Heart left ventricle (tissue), 16 donors: ENCODE measurements around the gene SPEM3. TPM values are rescaled to one million over a fixed set of nuclear protein-coding genes. Genes with fewer than 3 reads are reported as not detected.

ENCODE experiments used
- ATAC-seq, 4 donors: fragments of 200-7000 bp; cut with Tn5 transposase; one replicate each; pipeline ENCODE4 v1.9.1; 2020 to 2022; ENCODE audit warnings: moderate library complexity in 4 of 4, mild to moderate bottlenecking in 3 of 4, moderate number of reproducible peaks in 1 of 4
- DNase-seq, 5 donors: peaks; one replicate each; pipeline ENCODE4 v3.0.0-alpha.2; 2020
- H3K27ac ChIP-seq, 12 donors: fragments of 200-600 bp; sonication (generic) in 4 of 12; one replicate each; pipeline versions ENCODE4 v1.5.0 to v1.8.0; 2016 to 2022; ENCODE audit warnings: mild to moderate bottlenecking in 2 of 12
- H3K27me3 ChIP-seq, 9 donors: fragments of 200-600 bp; sonication (generic) in 2 of 9; one replicate each; pipeline versions ENCODE4 v1.5.1 to v1.8.0; 2016 to 2022; ENCODE audit warnings: mild to moderate bottlenecking in 3 of 9
- H3K36me3 ChIP-seq, 9 donors: fragments of 200-600 bp; sonication (generic) in 2 of 9; one replicate each; pipeline versions ENCODE4 v1.5.0 to v1.8.0; 2018 to 2022; ENCODE audit warnings: mild to moderate bottlenecking in 2 of 9
- H3K4me1 ChIP-seq, 12 donors: fragments of 200-600 bp; sonication (generic) in 4 of 12; one replicate each; pipeline versions ENCODE4 v1.5.0 to v1.8.0; 2016 to 2022; ENCODE audit warnings: mild to moderate bottlenecking in 3 of 12
- H3K4me3 ChIP-seq, 12 donors: fragments of 200-600 bp; sonication (generic) in 4 of 12; one replicate each; pipeline versions ENCODE4 v1.5.0 to v1.8.0; 2017 to 2022; ENCODE audit warnings: mild to moderate bottlenecking in 9 of 12, moderate library complexity in 4 of 12
- H3K9me3 ChIP-seq, 12 donors: fragments of 200-600 bp; sonication (generic) in 4 of 12; one replicate each; pipeline versions ENCODE4 v1.5.0 to v1.8.0; 2016 to 2022; ENCODE audit warnings: mild to moderate bottlenecking in 1 of 12
- CTCF ChIP-seq, 12 donors: fragments of 200-600 bp; sonication (generic) in 4 of 12; IDR thresholded peaks; one replicate each; pipeline versions ENCODE4 v1.5.0 to v1.8.0; 2018 to 2022; ENCODE audit warnings: antibody characterized with exemption in 12 of 12, mild to moderate bottlenecking in 5 of 12
- POLR2A ChIP-seq, 2 donors: fragments of 450-650 bp; IDR thresholded peaks; one replicate each; pipeline ENCODE4 v1.6.1; 2017; ENCODE audit warnings: antibody characterized with exemption in 2 of 2, mild to moderate bottlenecking in 2 of 2, moderate library complexity in 2 of 2
- WGBS, 4 donors: extraction: QIAGEN DNeasy Blood & Tissue Kit in 2 of 4; methylation state at CpG; one replicate each; pipeline versions ENCODE4 v1.1.5 to v1.1.7; 2013 to 2018; 5-methylcytosine and 5-hydroxymethylcytosine counted together
- intact Hi-C, 10 donors: fragments of 100-400 bp; cut with DNase I; formaldehyde crosslinking; loops; one replicate each; pipeline versions ENCODE4 v1.11.1 to v1.14.2; 2022
- polyA plus RNA-seq, 2 donors: library from polyadenylated mRNA; stranded (reverse); fragments of 200-250 nt; gene quantifications; one replicate each; pipeline ENCODE4 v1.2.3, GENCODE V29; 2013
- total RNA-seq, 9 donors: library from RNA; depleted of rRNA in 2 of 9; stranded (reverse); fragments of >200 nt in 2 of 9; fragmentation: NEBNext Ultra II Directional in 3 of 9; extraction: Animal tissue kit (Norgen Biotek cat#: 25700) in 3 of 9; gene quantifications; one replicate each; pipeline versions ENCODE4 v1.1.0 to v1.2.4, GENCODE V29; 2016 to 2023
- donor health status: ischemic (EF 13 %, LVEDD 7.1; RV severe dilation, severe dysfunction).
- donor health status: healthy with polysubstance abuse.
- donor health status: DM: no; HTN: yes; CAD: no.
- donor health status: DM: no; HTN: no; CAD: no.
- donor health status: ischemic (EF 25% LVEDD 6.9; RV normal size, moderate dysfunction).
- donor health status: ischemic (EF 25% LVEDD 5.7; RV mildly dilated, moderate dysfunction).
- donor health status: healthy.
- donor health status: DM: yes; HTN: yes; CAD: no.
- donor health status: ischemic (EF 35%, LVEDD 5.7; RV mildly dilated, moderate dysfunction).
- donor health status: nonischemic (EF 11% LVEDD 7.7; RV severe dilation, severe dysfunction).
- donor health status: DM: yes; HTN: yes; CAD: no.
- donor health status: PGD.
- donor health status: ischemic (EF 29% LVEDD 5.4; RV normal size, mild dysfunction).
- donor health status: nonischemic (EF 23%, LVEDD 6.1; RV moderate dilation, normal function).

SPEM3 gene
- total and polyA plus RNA-seq, 11 donors: not detected

- peaks cover 0 to 48% (median 31%) of the 10 kb centered on the region in 9 donors for H3K36me3 ChIP-seq
- H3K9me3 ChIP-seq: no peaks in the 10 kb centered on the region
- 77 to 82% (median 79%) methylated on average over 36 to 42 of the region's 42 CpGs for WGBS, 4 donors
- peaks cover 0 to 27% (median 17%) of the 10 kb centered on the region in 12 donors for H3K4me1 ChIP-seq
- H3K4me3 ChIP-seq: peak overlapping the region in 11 of 12 donors; percentile 76 to 96 (median 85)
- no peak for TF ChIP-seq CTCF (IDR thresholded peaks at IDR 0.05)
- ATAC-seq: no peak
- no peak for DNase-seq
- peak overlapping the region in 10 of 12 donors; percentile 95 to 99 (median 97) for H3K27ac ChIP-seq
- intact Hi-C loops: loop anchor here in 4 of 10 donors (1.0 to 5.0 kb wide), 2 partner anchors 36 to 45 kb away; partner anchors contain the start of gene TMEM95 (in 4 of the 4)
- H3K27me3 ChIP-seq: no peaks in the 10 kb centered on the region
These were observed 35.7 kb upstream of the SPEM3 start for GRCh38 chr17:7392696-7393612.

GRCh38 chr17:7393613-7394451 is 34.8 kb upstream of the SPEM3 start:
- DNase-seq (peak in 1 of 5 donors; percentile 50), ATAC-seq (peak in 3 of 4 donors; percentile 11 to 29 (median 18))
- intact Hi-C loops: loop anchor here in 5 of 10 donors (1.0 to 5.0 kb wide), 3 partner anchors 10 to 41 kb away; partner anchors contain the start of genes TMEM95 (in 4 of the 5), KCTD11 (in 1 of the 5) and TMEM256 (in 1 of the 5)
- peak overlapping the region; percentile 76 to 96 (median 86) for H3K4me3 ChIP-seq
- H3K27ac ChIP-seq: peak overlapping the region; percentile 72 to 99 (median 96)
- no peaks in the 10 kb centered on the region for H3K9me3 ChIP-seq
- 9 to 18% (median 13%) methylated on average over 21 to 48 of the region's 48 CpGs for WGBS, 4 donors
- H3K27me3 ChIP-seq: no peaks in the 10 kb centered on the region
- peak in 2 of 12 donors; percentile 3 to 6 for TF ChIP-seq CTCF (IDR thresholded peaks at IDR 0.05)
- TF ChIP-seq POLR2A (IDR thresholded peaks at IDR 0.05): no peak
- H3K36me3 ChIP-seq: peaks cover 0 to 40% (median 26%) of the 10 kb centered on the region in 9 donors
- H3K4me1 ChIP-seq: peaks cover 0 to 27% (median 17%) of the 10 kb centered on the region in 12 donors

GRCh38 chr17:7394452-7395191 is 34.0 kb upstream of the SPEM3 start, which contains the start of gene PLSCR3:
PLSCR3 (minus strand) TSS chr17:7394525; CDS start chr17:7394110, 415 bp downstream.
- H3K27ac ChIP-seq: peak within 1 kb of the TSS; percentile 88 to 99 (median 96)
- no peaks in the 10 kb centered on the region for H3K27me3 ChIP-seq
- DNase-seq (peak; percentile 88 to 94 (median 93)), ATAC-seq (peak; percentile 75 to 94 (median 93))
- 0 to 1% (median 0%) methylated on average over 29 to 71 of the region's 71 CpGs for WGBS, 4 donors
- no peaks in the 10 kb centered on the region for H3K9me3 ChIP-seq
- TF ChIP-seq CTCF (IDR thresholded peaks at IDR 0.05) (peak in 8 of 12 donors; percentile 9 to 45 (median 31)), POLR2A (IDR thresholded peaks at IDR 0.05) (peak; percentile 50 to 93)
- intact Hi-C loops: loop anchor here in 5 of 10 donors (1.0 to 5.0 kb wide), 3 partner anchors 10 to 42 kb away; partner anchors contain the start of genes TMEM95 (in 4 of the 5), KCTD11 (in 1 of the 5) and TMEM256 (in 1 of the 5)
- H3K4me3 ChIP-seq: peak within 1 kb of the TSS; percentile 76 to 96 (median 86)
- peaks cover 0 to 32% (median 20%) of the 10 kb centered on the region in 9 donors for H3K36me3 ChIP-seq
- peaks cover 0 to 27% (median 17%) of the 10 kb centered on the region in 12 donors for H3K4me1 ChIP-seq
